Prostate gland (tissue), 1 donor: ENCODE results near the gene NCOA7.

ENCODE experiments used
- POLR2A ChIP-seq: fragments of 450-650 bp; IDR thresholded peaks from one replicate; pipeline ENCODE4 v1.6.1; 2016; ENCODE audit warnings: antibody characterized with exemption, mild to moderate bottlenecking
- POLR2AphosphoS5 ChIP-seq: sonication (generic); formaldehyde crosslinking; IDR thresholded peaks from one replicate; pipeline ENCODE4 v1.6.1; 2017; ENCODE audit warnings: antibody characterized with exemption

- TF ChIP-seq POLR2AphosphoS5 (no peak), POLR2A (no peak)
Observed at GRCh38 chr6:125797886-125798444, 7.2 kb downstream of the NCOA7 start.
